Psoas muscle (tissue), 8 donors: ENCODE data around the gene CMBL. TPM values are rescaled to one million over a fixed set of nuclear protein-coding genes. Genes with fewer than 3 reads are reported as not detected.
A peak's percentile ranks its signal among the peaks of the same experiment; 100 is the strongest.

ENCODE experiments used
- ATAC-seq, 4 donors: fragments of 200-7000 bp; cut with Tn5 transposase; one replicate each; pipeline ENCODE4 v1.9.1; 2020; ENCODE audit warnings: moderate library complexity in 3 of 4, mild to moderate bottlenecking in 2 of 4
- DNase-seq, 2 donors: peaks; one replicate each; pipeline ENCODE4 v3.0.0-alpha.2; 2020
- H3K27ac ChIP-seq: fragments of 200-600 bp; one replicate; pipeline ENCODE4 v1.8.0; 2022
- H3K27me3 ChIP-seq, 3 donors: fragments of 200-600 bp in 1 of 3; one replicate each; pipeline versions ENCODE4 v1.6.1 to v1.8.0; 2013 to 2022; ENCODE audit warnings: low read length in 2 of 3, mild to moderate bottlenecking in 2 of 3, moderate library complexity in 1 of 3; ENCODE audit not compliant: insufficient read depth in 3 of 3
- H3K36me3 ChIP-seq, 2 donors: fragments of 200-600 bp in 1 of 2; one replicate each; pipeline versions ENCODE4 v1.6.1 to v1.8.0; 2013 to 2022; ENCODE audit warnings: low read depth in 1 of 2, mild to moderate bottlenecking in 1 of 2, moderate library complexity in 1 of 2; ENCODE audit not compliant: insufficient read depth in 1 of 2
- H3K4me1 ChIP-seq: fragments of 200-600 bp; one replicate; pipeline ENCODE4 v1.8.0; 2022
- H3K4me3 ChIP-seq: fragments of 200-600 bp; one replicate; pipeline ENCODE4 v1.8.0; 2022; ENCODE audit warnings: mild to moderate bottlenecking
- H3K9me3 ChIP-seq: fragments of 200-600 bp; one replicate; pipeline ENCODE4 v1.8.0; 2022
- WGBS, 3 donors: extraction: QIAGEN DNeasy Blood & Tissue Kit; methylation state at CpG; one replicate each; pipeline versions ENCODE4 v1.1.6 to v1.1.7; 2013; 5-methylcytosine and 5-hydroxymethylcytosine counted together
- intact Hi-C, 2 donors: fragments of 100-400 bp; cut with DNase I; formaldehyde crosslinking; loops; one replicate each; pipeline versions ENCODE4 v1.11.0 to v1.14.2; 2022
- polyA plus RNA-seq, 3 donors: library from polyadenylated mRNA; stranded (reverse); fragments of 200-250 nt; gene quantifications; one replicate each; pipeline ENCODE4 v1.2.3, GENCODE V29; 2013
- total RNA-seq, 4 donors: library from RNA; stranded (reverse); fragmentation: NEBNext Ultra II Directional in 2 of 4; extraction: Animal tissue kit (Norgen Biotek cat#: 25700) in 2 of 4; gene quantifications; one replicate each; pipeline versions ENCODE4 v1.2.1 to v1.2.4, GENCODE V29; 2021 to 2023
- TF ChIP-seq, protein P1 (sequence below): fragments of 200-600 bp; IDR thresholded peaks from one replicate; pipeline ENCODE4 v1.8.0; 2022; ENCODE audit warnings: antibody characterized with exemption
- donor health status: healthy with polysubstance abuse.
- donor health status: DM: no; HTN: no; CAD: no; lungs with moderate emphysema.
- donor health status: Bipolar disorder and iron deficiency.
- donor health status: healthy.
- donor health status: DM: yes; HTN: yes; CAD: no.
- donor health status: DM: no; HTN: no; CAD: no.
- donor health status: DM: no; HTN: no; CAD: no.
- donor health status: DM: yes; HTN: yes; CAD: no.

The CMBL gene
- total and polyA plus RNA-seq, 7 donors: 9.4 to 243 (median 55.7) TPM

- no peak for DNase-seq
- Histone ChIP-seq H3K27ac (peak overlapping the region; percentile 59), H3K4me3 (no peak overlapping the region), H3K36me3 (peaks cover 0 to 5% of the 10 kb centered on the region in 2 donors), H3K4me1 (peaks cover 24% of the 10 kb centered on the region), H3K27me3 (no peaks in the 10 kb centered on the region), H3K9me3 (no peaks in the 10 kb centered on the region)
- WGBS, 3 donors: 60 to 81% (median 72%) methylated on average over 9 of the region's 9 CpGs
- intact Hi-C loops: no loop called here
- ATAC-seq: no peak
- TF ChIP-seq, protein P1, sequence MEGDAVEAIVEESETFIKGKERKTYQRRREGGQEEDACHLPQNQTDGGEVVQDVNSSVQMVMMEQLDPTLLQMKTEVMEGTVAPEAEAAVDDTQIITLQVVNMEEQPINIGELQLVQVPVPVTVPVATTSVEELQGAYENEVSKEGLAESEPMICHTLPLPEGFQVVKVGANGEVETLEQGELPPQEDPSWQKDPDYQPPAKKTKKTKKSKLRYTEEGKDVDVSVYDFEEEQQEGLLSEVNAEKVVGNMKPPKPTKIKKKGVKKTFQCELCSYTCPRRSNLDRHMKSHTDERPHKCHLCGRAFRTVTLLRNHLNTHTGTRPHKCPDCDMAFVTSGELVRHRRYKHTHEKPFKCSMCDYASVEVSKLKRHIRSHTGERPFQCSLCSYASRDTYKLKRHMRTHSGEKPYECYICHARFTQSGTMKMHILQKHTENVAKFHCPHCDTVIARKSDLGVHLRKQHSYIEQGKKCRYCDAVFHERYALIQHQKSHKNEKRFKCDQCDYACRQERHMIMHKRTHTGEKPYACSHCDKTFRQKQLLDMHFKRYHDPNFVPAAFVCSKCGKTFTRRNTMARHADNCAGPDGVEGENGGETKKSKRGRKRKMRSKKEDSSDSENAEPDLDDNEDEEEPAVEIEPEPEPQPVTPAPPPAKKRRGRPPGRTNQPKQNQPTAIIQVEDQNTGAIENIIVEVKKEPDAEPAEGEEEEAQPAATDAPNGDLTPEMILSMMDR: no peak
Observed at GRCh38 chr5:10291692-10292339, 15.9 kb downstream of the CMBL start.

- no peaks in the 10 kb centered on the region for H3K9me3 ChIP-seq
- H3K4me1 ChIP-seq: peaks cover 37% of the 10 kb centered on the region
- DNase-seq: no peak
- peaks cover 0 to 12% of the 10 kb centered on the region in 2 donors for H3K36me3 ChIP-seq
- H3K27me3 ChIP-seq: no peaks in the 10 kb centered on the region
- 62 to 79% (median 68%) methylated on average over 9 of the region's 9 CpGs for WGBS, 3 donors
- intact Hi-C loops: no loop called here
- no peak for ATAC-seq
- TF ChIP-seq, protein P1: no peak
- peak overlapping the region; percentile 95 for H3K27ac ChIP-seq
- peak overlapping the region; percentile 45 for H3K4me3 ChIP-seq
Observed at GRCh38 chr5:10290438-10290837, 17.3 kb downstream of the CMBL start.

DNA sequence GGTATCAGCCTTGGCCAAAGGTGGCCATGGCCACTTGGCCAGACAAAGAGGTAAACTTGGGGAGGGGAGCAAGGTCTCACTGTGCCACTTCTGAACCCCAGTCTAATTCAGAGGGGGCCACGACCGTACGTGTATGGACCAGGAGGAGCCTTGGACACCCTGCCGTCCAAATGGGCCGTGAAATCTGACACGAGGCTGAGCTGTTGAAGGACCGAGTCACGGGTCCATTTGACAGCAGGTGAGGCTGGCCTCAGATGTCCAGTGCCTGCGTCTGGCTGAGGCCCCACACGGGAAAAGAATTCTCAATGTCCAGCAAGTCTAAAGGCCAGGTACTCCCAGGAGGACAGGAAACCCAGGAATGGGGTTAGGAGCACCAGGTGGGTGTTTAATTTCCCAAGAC lies 17.7 kb downstream of the CMBL start:
- H3K36me3 ChIP-seq: peaks cover 0 to 15% of the 10 kb centered on the region in 2 donors

DNA sequence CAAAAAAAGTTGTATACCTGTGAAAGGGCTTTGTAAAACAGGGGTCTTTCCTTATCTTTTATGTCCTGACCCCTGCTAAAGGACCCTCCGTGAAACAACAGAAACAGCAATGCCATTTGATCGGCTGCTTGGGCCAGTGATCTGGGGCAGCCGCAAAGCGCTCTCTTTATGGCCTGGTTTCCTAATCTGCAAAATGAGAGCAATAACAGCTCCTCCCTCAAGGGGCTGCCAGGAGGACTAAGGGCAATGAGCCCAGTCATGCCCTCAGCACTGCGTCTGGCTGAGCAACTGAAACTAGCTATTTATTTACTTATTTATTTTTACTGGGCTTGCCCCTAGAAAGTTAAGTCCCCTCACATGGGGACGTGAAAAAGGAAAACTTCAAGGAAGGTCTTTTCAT lies 18.3 kb downstream of the CMBL start:
- H3K27me3 ChIP-seq: no peaks in the 10 kb centered on the region
- intact Hi-C loops: loop anchor here (5.0 to 10.0 kb wide), 2 partner anchors 63 to 75 kb away; partner anchors contain the start of gene MARCHF6 (in 1 of the 2)
- TF ChIP-seq, protein P1: no peak
- H3K36me3 ChIP-seq: peaks cover 0 to 18% of the 10 kb centered on the region in 2 donors
- 22 to 27% (median 23%) methylated on average over 6 of the region's 6 CpGs for WGBS, 3 donors
- H3K4me1 ChIP-seq: peaks cover 45% of the 10 kb centered on the region
- ATAC-seq: peak; percentile 71 to 82 (median 76)
- H3K9me3 ChIP-seq: no peaks in the 10 kb centered on the region
- H3K27ac ChIP-seq: peak overlapping the region; percentile 95
- H3K4me3 ChIP-seq: peak overlapping the region; percentile 45
- DNase-seq: peak; percentile 54 to 80

More for the DNA sequence above, 17.7 kb downstream of the CMBL start:
- 30 to 53% (median 40%) methylated on average over 10 of the region's 10 CpGs for WGBS, 3 donors
- DNase-seq: peak in 1 of 2 donors; percentile 76
- no peaks in the 10 kb centered on the region for H3K27me3 ChIP-seq
- H3K4me3 ChIP-seq: peak overlapping the region; percentile 45
- TF ChIP-seq, protein P1: no peak
- H3K27ac ChIP-seq: peak overlapping the region; percentile 95
- peaks cover 38% of the 10 kb centered on the region for H3K4me1 ChIP-seq
- peak; percentile 13 to 67 (median 50) for ATAC-seq
- intact Hi-C loops: loop anchor here (5.0 to 10.0 kb wide), 2 partner anchors 62 to 75 kb away; partner anchors contain the start of gene MARCHF6 (in 1 of the 2)
- no peaks in the 10 kb centered on the region for H3K9me3 ChIP-seq
